ENCODE results near the gene CBLB. TPM values are rescaled to one million over a fixed set of nuclear protein-coding genes. Genes with fewer than 3 reads are reported as not detected.

The CBLB gene
- total and polyA plus RNA-seq, 2 experiments from 2014 or later = 20.5 to 47.7 TPM

- no peak overlapping the region for H3K4me2 ChIP-seq
- H3K27me3 ChIP-seq (ENCODE audit: insufficient read depth) = no peaks in the 10 kb centered on the region
- no peak overlapping the region for H3K4me3 ChIP-seq
- H3F3A ChIP-seq (replicated peaks; ENCODE audit: low read depth) = no peaks in the 10 kb centered on the region
- 0 out of 2 replicates have a peak, but pooled peaks cover 5% of the 10 kb centered on the region for H4K20me1 ChIP-seq (replicated peaks; ENCODE audit: insufficient read depth)
- no peaks in the 10 kb centered on the region for H3K27me3 Mint-ChIP-seq (ENCODE audit: insufficient read depth, low read depth, poor library complexity)
- TF ChIP-seq NANOG (IDR thresholded peaks at IDR 0.05; ENCODE audit: borderline replicate concordance) = no peak
- TF ChIP-seq ZNF331 (CRISPR knock-in tag; IDR thresholded peaks at IDR 0.05; ENCODE audit: low read depth) = no peak
- TF ChIP-seq POLR2AphosphoS5 (IDR thresholded peaks at IDR 0.05; ENCODE audit: low read depth) = no peak
- no peak for TF ChIP-seq CTCF (conservative IDR thresholded peaks at IDR 0.05; ENCODE audit: low read depth in 2 of 2)
- no peak for TF ChIP-seq ZNF114 (CRISPR knock-in tag; IDR thresholded peaks at IDR 0.05)
- H3K4me1 Mint-ChIP-seq = peaks cover 9% of the 10 kb centered on the region
- no peak overlapping the region for H3K4me3 Mint-ChIP-seq
- peaks cover 24% of the 10 kb centered on the region for H3K4me1 ChIP-seq (ENCODE audit: insufficient read depth)
- H3K27ac Mint-ChIP-seq = no peak overlapping the region
- no peak overlapping the region for H3K27ac ChIP-seq (ENCODE audit: low read depth)
- H2AFZ ChIP-seq = no peak overlapping the region
- DNase-seq (ENCODE audit: low spot score) (no peak), ATAC-seq (no peak)
- H3K36me3 Mint-ChIP-seq (ENCODE audit: low read depth) = peaks cover 7% of the 10 kb centered on the region; the same call in 2 of the 3 replicates
- H3K36me3 ChIP-seq (ENCODE audit: insufficient read depth) = no peaks in the 10 kb centered on the region
- no peaks in the 10 kb centered on the region for H3K9me3 Mint-ChIP-seq
- no peaks in the 10 kb centered on the region for H3K79me2 ChIP-seq (replicated peaks; ENCODE audit: insufficient read depth)
- no peaks in the 10 kb centered on the region for H3K9me2 ChIP-seq (ENCODE audit: insufficient read depth)
Measured at GRCh38 chr3:105847865-105848264, 20.9 kb downstream of the CBLB start.

GRCh38 chr3:105847452-105847851 is 21.4 kb downstream of the CBLB start:
- no peak for ATAC-seq
- Histone ChIP-seq H3K79me2 (replicated peaks; ENCODE audit: insufficient read depth) (0 out of 2 replicates have a peak, but pooled peaks cover 1% of the 10 kb centered on the region), H3F3A (replicated peaks; ENCODE audit: low read depth) (no peaks in the 10 kb centered on the region), H3K4me3 (no peak overlapping the region), H3K4me2 (no peak overlapping the region), H3K27me3 (ENCODE audit: insufficient read depth) (no peaks in the 10 kb centered on the region), H3K36me3 (ENCODE audit: insufficient read depth) (no peaks in the 10 kb centered on the region), H3K9me2 (ENCODE audit: insufficient read depth) (no peaks in the 10 kb centered on the region), H3K4me1 (ENCODE audit: insufficient read depth) (peaks cover 26% of the 10 kb centered on the region), H2AFZ (no peak overlapping the region), H3K27ac (ENCODE audit: low read depth) (no peak overlapping the region), H4K20me1 (replicated peaks; ENCODE audit: insufficient read depth) (0 out of 2 replicates have a peak, but pooled peaks cover 5% of the 10 kb centered on the region)
- no peaks in the 10 kb centered on the region for H3K9me3 Mint-ChIP-seq
- H3K4me3 Mint-ChIP-seq = no peak overlapping the region
- H3K27me3 Mint-ChIP-seq (ENCODE audit: insufficient read depth, low read depth, poor library complexity) = no peaks in the 10 kb centered on the region
- DNase-seq (ENCODE audit: low spot score) = no peak
- peaks cover 11% of the 10 kb centered on the region for H3K4me1 Mint-ChIP-seq
- H3K36me3 Mint-ChIP-seq (ENCODE audit: low read depth) = peaks cover 6% of the 10 kb centered on the region; the same call in 1 of the 3 replicates
- H3K27ac Mint-ChIP-seq = no peak overlapping the region
- TF ChIP-seq NANOG (IDR thresholded peaks at IDR 0.05; ENCODE audit: borderline replicate concordance) (no peak), ZNF114 (CRISPR knock-in tag; IDR thresholded peaks at IDR 0.05) (no peak), ZNF331 (CRISPR knock-in tag; IDR thresholded peaks at IDR 0.05; ENCODE audit: low read depth) (no peak), POLR2AphosphoS5 (IDR thresholded peaks at IDR 0.05; ENCODE audit: low read depth) (no peak), CTCF (conservative IDR thresholded peaks at IDR 0.05; ENCODE audit: low read depth in 2 of 2) (no peak), REST (IDR thresholded peaks at IDR 0.05; ENCODE audit: unreplicated experiment) (no peak), ETS1 (IDR thresholded peaks at IDR 0.05) (no peak), EZH2 (IDR thresholded peaks at IDR 0.05; ENCODE audit: low read depth, unreplicated experiment) (no peak), EZH2phosphoT487 (IDR thresholded peaks at IDR 0.05; ENCODE audit: unreplicated experiment) (no peak), JUNB (IDR thresholded peaks at IDR 0.05; ENCODE audit: unreplicated experiment) (no peak)

All from GM23338 (cell line).